ENCODE results near the gene DPEP3.
"Not testable (repeated sequence)": the region's sequence is repeated elsewhere in the genome, so short reads cannot be mapped to it uniquely, and the experiment has no call there.

Gene DPEP3

GRCh38 chr16:67944690-67945391, 35.5 kb downstream of the DPEP3 start:
- no peak for DNase-seq (ENCODE audit: low spot score)

- DNase-seq (ENCODE audit: low spot score) = peak; percentile 91
Observed at GRCh38 chr16:67943619-67944504, 36.4 kb downstream of the DPEP3 start, which contains the start of gene LCAT. LCAT (minus strand) TSS chr16:67944120; CDS start chr16:67944101, 19 bp downstream.

GRCh38 chr16:67943256-67943618, 37.1 kb downstream of the DPEP3 start:
- no peak for DNase-seq (ENCODE audit: low spot score)

- no peak for DNase-seq (ENCODE audit: low spot score)
Observed at GRCh38 chr16:67942510-67943255, 37.6 kb downstream of the DPEP3 start.

GRCh38 chr16:67942200-67942509, 38.1 kb downstream of the DPEP3 start:
- DNase-seq (ENCODE audit: low spot score) = no peak

GRCh38 chr16:67941469-67942199, 38.7 kb downstream of the DPEP3 start:
- no peak for DNase-seq (ENCODE audit: low spot score)

- no peak for DNase-seq (ENCODE audit: low spot score)
Observed at GRCh38 chr16:67940446-67941089, 39.7 kb downstream of the DPEP3 start.

- no peak for DNase-seq (ENCODE audit: low spot score)
Observed at GRCh38 chr16:67939507-67940445, 40.5 kb downstream of the DPEP3 start.

- not testable (repeated sequence) for DNase-seq (ENCODE audit: low spot score)
Observed at GRCh38 chr16:67937713-67938112, 42.6 kb downstream of the DPEP3 start.

- DNase-seq (ENCODE audit: low spot score) = no peak
Observed at GRCh38 chr16:67936880-67937605, 43.3 kb downstream of the DPEP3 start.

- no peak for DNase-seq (ENCODE audit: low spot score)
Observed at GRCh38 chr16:67936124-67936879, 44.0 kb downstream of the DPEP3 start, which contains the start of gene PSMB10. PSMB10 (minus strand) TSS chr16:67936850; CDS start chr16:67936749, 101 bp downstream.

GRCh38 chr16:67935402-67936123, 44.7 kb downstream of the DPEP3 start:
- DNase-seq (ENCODE audit: low spot score) = peak; percentile 98

GRCh38 chr16:67935101-67935401, 45.2 kb downstream of the DPEP3 start:
- DNase-seq (ENCODE audit: low spot score) = no peak

GRCh38 chr16:67934306-67935100, 45.8 kb downstream of the DPEP3 start:
- DNase-seq (ENCODE audit: low spot score) = no peak

- no peak for DNase-seq (ENCODE audit: low spot score)
Observed at GRCh38 chr16:67933805-67934204, 46.5 kb downstream of the DPEP3 start.

GRCh38 chr16:67932462-67932840, 47.8 kb downstream of the DPEP3 start:
- no peak for DNase-seq (ENCODE audit: low spot score)

- DNase-seq (ENCODE audit: low spot score) = no peak
Observed at GRCh38 chr16:67931712-67932461, 48.4 kb downstream of the DPEP3 start, which contains the start of gene CTRL. CTRL (minus strand) TSS chr16:67931862; CDS start chr16:67931852, 10 bp downstream.
